ENCODE data around the gene DPYD. TPM values are rescaled to one million over a fixed set of nuclear protein-coding genes. Genes with fewer than 3 reads are reported as not detected.

The DPYD gene
- total RNA-seq, 1 experiment from 2014 or later = 0.46 TPM

DNA sequence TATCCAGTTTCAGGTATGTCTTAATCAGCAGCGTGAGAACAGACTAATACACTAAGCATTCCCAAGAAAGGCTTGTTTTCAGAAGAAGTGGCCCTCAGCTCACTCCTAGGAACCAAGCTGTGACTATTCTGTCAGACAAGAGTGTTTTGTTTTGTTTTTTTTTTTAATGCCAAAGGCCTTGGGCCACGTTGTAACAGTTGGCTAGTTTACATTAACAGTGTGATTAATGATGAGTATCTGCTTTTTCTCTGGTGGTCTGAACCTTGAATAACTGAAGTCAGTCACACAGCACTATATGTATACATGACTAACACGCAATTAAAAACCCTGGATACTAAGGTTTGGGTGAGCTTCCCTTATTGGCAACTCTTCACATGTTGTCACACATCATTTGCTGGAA is 21.9 kb downstream of the DPYD start (continued):
- TF ChIP-seq, protein P1, sequence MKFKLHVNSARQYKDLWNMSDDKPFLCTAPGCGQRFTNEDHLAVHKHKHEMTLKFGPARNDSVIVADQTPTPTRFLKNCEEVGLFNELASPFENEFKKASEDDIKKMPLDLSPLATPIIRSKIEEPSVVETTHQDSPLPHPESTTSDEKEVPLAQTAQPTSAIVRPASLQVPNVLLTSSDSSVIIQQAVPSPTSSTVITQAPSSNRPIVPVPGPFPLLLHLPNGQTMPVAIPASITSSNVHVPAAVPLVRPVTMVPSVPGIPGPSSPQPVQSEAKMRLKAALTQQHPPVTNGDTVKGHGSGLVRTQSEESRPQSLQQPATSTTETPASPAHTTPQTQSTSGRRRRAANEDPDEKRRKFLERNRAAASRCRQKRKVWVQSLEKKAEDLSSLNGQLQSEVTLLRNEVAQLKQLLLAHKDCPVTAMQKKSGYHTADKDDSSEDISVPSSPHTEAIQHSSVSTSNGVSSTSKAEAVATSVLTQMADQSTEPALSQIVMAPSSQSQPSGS (CRISPR knock-in tag; IDR thresholded peaks at IDR 0.05; ENCODE audit: borderline replicate concordance, low read depth) = no peak
- TF ChIP-seq ZNF232 (CRISPR knock-in tag; IDR thresholded peaks at IDR 0.05) (no peak), GABPB1 (CRISPR knock-in tag; IDR thresholded peaks at IDR 0.05) (no peak), ZNF396 (CRISPR knock-in tag; IDR thresholded peaks at IDR 0.05; ENCODE audit: borderline replicate concordance) (no peak), FOXK1 (CRISPR knock-in tag; IDR thresholded peaks at IDR 0.05) (no peak), GTF2I (CRISPR knock-in tag; conservative IDR thresholded peaks at IDR 0.05) (no peak), PRRX2 (CRISPR knock-in tag; IDR thresholded peaks at IDR 0.05) (no peak)
- TF ChIP-seq, protein P2, sequence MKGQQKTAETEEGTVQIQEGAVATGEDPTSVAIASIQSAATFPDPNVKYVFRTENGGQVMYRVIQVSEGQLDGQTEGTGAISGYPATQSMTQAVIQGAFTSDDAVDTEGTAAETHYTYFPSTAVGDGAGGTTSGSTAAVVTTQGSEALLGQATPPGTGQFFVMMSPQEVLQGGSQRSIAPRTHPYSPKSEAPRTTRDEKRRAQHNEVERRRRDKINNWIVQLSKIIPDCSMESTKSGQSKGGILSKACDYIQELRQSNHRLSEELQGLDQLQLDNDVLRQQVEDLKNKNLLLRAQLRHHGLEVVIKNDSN (CRISPR knock-in tag; IDR thresholded peaks at IDR 0.05) = no peak
- TF ChIP-seq, protein P3, sequence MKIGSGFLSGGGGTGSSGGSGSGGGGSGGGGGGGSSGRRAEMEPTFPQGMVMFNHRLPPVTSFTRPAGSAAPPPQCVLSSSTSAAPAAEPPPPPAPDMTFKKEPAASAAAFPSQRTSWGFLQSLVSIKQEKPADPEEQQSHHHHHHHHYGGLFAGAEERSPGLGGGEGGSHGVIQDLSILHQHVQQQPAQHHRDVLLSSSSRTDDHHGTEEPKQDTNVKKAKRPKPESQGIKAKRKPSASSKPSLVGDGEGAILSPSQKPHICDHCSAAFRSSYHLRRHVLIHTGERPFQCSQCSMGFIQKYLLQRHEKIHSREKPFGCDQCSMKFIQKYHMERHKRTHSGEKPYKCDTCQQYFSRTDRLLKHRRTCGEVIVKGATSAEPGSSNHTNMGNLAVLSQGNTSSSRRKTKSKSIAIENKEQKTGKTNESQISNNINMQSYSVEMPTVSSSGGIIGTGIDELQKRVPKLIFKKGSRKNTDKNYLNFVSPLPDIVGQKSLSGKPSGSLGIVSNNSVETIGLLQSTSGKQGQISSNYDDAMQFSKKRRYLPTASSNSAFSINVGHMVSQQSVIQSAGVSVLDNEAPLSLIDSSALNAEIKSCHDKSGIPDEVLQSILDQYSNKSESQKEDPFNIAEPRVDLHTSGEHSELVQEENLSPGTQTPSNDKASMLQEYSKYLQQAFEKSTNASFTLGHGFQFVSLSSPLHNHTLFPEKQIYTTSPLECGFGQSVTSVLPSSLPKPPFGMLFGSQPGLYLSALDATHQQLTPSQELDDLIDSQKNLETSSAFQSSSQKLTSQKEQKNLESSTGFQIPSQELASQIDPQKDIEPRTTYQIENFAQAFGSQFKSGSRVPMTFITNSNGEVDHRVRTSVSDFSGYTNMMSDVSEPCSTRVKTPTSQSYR (CRISPR knock-in tag; IDR thresholded peaks at IDR 0.05) = no peak
- TF ChIP-seq, protein P4, sequence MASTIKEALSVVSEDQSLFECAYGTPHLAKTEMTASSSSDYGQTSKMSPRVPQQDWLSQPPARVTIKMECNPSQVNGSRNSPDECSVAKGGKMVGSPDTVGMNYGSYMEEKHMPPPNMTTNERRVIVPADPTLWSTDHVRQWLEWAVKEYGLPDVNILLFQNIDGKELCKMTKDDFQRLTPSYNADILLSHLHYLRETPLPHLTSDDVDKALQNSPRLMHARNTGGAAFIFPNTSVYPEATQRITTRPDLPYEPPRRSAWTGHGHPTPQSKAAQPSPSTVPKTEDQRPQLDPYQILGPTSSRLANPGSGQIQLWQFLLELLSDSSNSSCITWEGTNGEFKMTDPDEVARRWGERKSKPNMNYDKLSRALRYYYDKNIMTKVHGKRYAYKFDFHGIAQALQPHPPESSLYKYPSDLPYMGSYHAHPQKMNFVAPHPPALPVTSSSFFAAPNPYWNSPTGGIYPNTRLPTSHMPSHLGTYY (CRISPR knock-in tag; IDR thresholded peaks at IDR 0.05) = no peak

DNA sequence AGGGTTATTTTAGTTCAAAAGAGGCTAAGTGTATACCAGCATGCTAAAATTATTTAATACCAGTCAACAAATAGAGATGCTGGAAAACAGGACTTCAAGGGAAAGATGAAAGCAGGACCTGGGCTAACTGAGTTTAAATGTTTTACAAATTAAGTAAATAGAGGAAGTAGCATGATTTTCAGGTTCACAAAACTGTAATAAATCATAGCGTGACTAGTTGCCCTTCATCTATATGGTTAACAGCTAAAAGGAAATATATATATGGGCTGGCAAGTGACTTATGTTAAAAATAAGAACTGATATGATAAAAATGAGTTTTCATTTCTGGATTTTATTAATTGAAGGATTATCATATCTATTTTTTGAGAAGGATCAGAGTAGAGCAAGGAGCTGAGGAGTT is 25.6 kb downstream of the DPYD start:
- H3K9me3 Mint-ChIP-seq = peaks cover 10% of the 10 kb centered on the region

More for the DNA sequence above, 25.6 kb downstream of the DPYD start:
- DNase-seq (ENCODE audit: low spot score) (no peak), ATAC-seq (no peak)
- no peak overlapping the region for H3K27ac Mint-ChIP-seq
- ChIA-PET POLR2A (no interaction called here), CTCF (no interaction called here)
- no peaks in the 10 kb centered on the region; the same call in 1 of the 2 replicates for H3K27me3 Mint-ChIP-seq (ENCODE audit: low read depth)
- H3K4me1 Mint-ChIP-seq = no peaks in the 10 kb centered on the region
- no peaks in the 10 kb centered on the region for H3K36me3 Mint-ChIP-seq
- TF ChIP-seq, protein P5, sequence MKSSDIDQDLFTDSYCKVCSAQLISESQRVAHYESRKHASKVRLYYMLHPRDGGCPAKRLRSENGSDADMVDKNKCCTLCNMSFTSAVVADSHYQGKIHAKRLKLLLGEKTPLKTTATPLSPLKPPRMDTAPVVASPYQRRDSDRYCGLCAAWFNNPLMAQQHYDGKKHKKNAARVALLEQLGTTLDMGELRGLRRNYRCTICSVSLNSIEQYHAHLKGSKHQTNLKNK (CRISPR knock-in tag; IDR thresholded peaks at IDR 0.05) = no peak
- TF ChIP-seq SP1 (CRISPR knock-in tag; conservative IDR thresholded peaks at IDR 0.05) (no peak), ZNF219 (CRISPR knock-in tag; IDR thresholded peaks at IDR 0.05; ENCODE audit: borderline replicate concordance) (no peak), ZNF121 (CRISPR knock-in tag; IDR thresholded peaks at IDR 0.05) (no peak), FOXJ3 (CRISPR knock-in tag; IDR thresholded peaks at IDR 0.05; ENCODE audit: borderline replicate concordance) (no peak), ESRRA (CRISPR knock-in tag; IDR thresholded peaks at IDR 0.05; ENCODE audit: borderline replicate concordance) (no peak), ELF4 (CRISPR knock-in tag; IDR thresholded peaks at IDR 0.05; ENCODE audit: low read depth) (no peak)
- TF ChIP-seq, protein P6, sequence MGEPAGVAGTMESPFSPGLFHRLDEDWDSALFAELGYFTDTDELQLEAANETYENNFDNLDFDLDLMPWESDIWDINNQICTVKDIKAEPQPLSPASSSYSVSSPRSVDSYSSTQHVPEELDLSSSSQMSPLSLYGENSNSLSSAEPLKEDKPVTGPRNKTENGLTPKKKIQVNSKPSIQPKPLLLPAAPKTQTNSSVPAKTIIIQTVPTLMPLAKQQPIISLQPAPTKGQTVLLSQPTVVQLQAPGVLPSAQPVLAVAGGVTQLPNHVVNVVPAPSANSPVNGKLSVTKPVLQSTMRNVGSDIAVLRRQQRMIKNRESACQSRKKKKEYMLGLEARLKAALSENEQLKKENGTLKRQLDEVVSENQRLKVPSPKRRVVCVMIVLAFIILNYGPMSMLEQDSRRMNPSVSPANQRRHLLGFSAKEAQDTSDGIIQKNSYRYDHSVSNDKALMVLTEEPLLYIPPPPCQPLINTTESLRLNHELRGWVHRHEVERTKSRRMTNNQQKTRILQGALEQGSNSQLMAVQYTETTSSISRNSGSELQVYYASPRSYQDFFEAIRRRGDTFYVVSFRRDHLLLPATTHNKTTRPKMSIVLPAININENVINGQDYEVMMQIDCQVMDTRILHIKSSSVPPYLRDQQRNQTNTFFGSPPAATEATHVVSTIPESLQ (CRISPR knock-in tag; IDR thresholded peaks at IDR 0.05) = no peak
- TF ChIP-seq, protein P7, sequence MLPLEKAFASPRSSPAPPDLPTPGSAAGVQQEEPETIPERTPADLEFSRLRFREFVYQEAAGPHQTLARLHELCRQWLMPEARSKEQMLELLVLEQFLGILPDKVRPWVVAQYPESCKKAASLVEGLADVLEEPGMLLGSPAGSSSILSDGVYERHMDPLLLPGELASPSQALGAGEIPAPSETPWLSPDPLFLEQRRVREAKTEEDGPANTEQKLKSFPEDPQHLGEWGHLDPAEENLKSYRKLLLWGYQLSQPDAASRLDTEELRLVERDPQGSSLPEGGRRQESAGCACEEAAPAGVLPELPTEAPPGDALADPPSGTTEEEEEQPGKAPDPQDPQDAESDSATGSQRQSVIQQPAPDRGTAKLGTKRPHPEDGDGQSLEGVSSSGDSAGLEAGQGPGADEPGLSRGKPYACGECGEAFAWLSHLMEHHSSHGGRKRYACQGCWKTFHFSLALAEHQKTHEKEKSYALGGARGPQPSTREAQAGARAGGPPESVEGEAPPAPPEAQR (CRISPR knock-in tag; IDR thresholded peaks at IDR 0.05) = no peak
- TF ChIP-seq, protein P8, sequence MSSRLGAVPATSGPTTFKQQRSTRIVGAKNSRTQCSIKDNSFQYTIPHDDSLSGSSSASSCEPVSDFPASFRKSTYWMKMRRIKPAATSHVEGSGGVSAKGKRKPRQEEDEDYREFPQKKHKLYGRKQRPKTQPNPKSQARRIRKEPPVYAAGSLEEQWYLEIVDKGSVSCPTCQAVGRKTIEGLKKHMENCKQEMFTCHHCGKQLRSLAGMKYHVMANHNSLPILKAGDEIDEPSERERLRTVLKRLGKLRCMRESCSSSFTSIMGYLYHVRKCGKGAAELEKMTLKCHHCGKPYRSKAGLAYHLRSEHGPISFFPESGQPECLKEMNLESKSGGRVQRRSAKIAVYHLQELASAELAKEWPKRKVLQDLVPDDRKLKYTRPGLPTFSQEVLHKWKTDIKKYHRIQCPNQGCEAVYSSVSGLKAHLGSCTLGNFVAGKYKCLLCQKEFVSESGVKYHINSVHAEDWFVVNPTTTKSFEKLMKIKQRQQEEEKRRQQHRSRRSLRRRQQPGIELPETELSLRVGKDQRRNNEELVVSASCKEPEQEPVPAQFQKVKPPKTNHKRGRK (CRISPR knock-in tag; IDR thresholded peaks at IDR 0.05; ENCODE audit: borderline replicate concordance) = no peak
- TF ChIP-seq, protein P9, sequence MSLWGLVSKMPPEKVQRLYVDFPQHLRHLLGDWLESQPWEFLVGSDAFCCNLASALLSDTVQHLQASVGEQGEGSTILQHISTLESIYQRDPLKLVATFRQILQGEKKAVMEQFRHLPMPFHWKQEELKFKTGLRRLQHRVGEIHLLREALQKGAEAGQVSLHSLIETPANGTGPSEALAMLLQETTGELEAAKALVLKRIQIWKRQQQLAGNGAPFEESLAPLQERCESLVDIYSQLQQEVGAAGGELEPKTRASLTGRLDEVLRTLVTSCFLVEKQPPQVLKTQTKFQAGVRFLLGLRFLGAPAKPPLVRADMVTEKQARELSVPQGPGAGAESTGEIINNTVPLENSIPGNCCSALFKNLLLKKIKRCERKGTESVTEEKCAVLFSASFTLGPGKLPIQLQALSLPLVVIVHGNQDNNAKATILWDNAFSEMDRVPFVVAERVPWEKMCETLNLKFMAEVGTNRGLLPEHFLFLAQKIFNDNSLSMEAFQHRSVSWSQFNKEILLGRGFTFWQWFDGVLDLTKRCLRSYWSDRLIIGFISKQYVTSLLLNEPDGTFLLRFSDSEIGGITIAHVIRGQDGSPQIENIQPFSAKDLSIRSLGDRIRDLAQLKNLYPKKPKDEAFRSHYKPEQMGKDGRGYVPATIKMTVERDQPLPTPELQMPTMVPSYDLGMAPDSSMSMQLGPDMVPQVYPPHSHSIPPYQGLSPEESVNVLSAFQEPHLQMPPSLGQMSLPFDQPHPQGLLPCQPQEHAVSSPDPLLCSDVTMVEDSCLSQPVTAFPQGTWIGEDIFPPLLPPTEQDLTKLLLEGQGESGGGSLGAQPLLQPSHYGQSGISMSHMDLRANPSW (CRISPR knock-in tag; conservative IDR thresholded peaks at IDR 0.05; ENCODE audit: low read depth) = no peak
- no peak overlapping the region for H3K4me3 Mint-ChIP-seq

Measured in WTC11 (cell line).